Spleen (tissue), 11 donors: ENCODE results near the gene LRRC4B. TPM values are rescaled to one million over a fixed set of nuclear protein-coding genes. Genes with fewer than 3 reads are reported as not detected.

ENCODE experiments used
- DNase-seq: peaks from one replicate; pipeline ENCODE4 v3.0.0-alpha.2; 2020
- H3K27ac ChIP-seq, 8 donors: fragments of 200-600 bp; sonication (generic) in 7 of 8; 1 replicate in 4 of 8; 2 replicates in 4 of 8; pipeline versions ENCODE4 v1.5.0 to v1.8.0; 2016 to 2021; ENCODE audit warnings: inconsistent platforms in 4 of 8, mild to moderate bottlenecking in 4 of 8, moderate library complexity in 1 of 8
- H3K27me3 ChIP-seq, 7 donors: fragments of 200-600 bp; sonication (generic) in 6 of 7; replicated peaks in 1 of 7; 1 replicate in 4 of 7; 2 replicates in 3 of 7; pipeline versions ENCODE4 v1.5.0 to v1.8.0; 2016 to 2021; ENCODE audit warnings: inconsistent platforms in 3 of 7, mild to moderate bottlenecking in 1 of 7
- H3K36me3 ChIP-seq, 6 donors: fragments of 200-600 bp; sonication (generic) in 5 of 6; 1 replicate in 4 of 6; 2 replicates in 2 of 6; pipeline versions ENCODE4 v1.5.0 to v1.8.0; 2016 to 2021; ENCODE audit warnings: inconsistent platforms in 2 of 6
- H3K4me1 ChIP-seq, 6 donors: fragments of 200-600 bp; sonication (generic) in 5 of 6; 1 replicate in 3 of 6; 2 replicates in 3 of 6; pipeline versions ENCODE4 v1.5.0 to v1.8.0; 2016 to 2021; ENCODE audit warnings: inconsistent platforms in 3 of 6
- H3K4me3 ChIP-seq, 8 donors: fragments of 200-600 bp; sonication (generic) in 7 of 8; 1 replicate in 4 of 8; 2 replicates in 4 of 8; pipeline versions ENCODE4 v1.5.0 to v1.8.0; 2016 to 2021; ENCODE audit warnings: inconsistent platforms in 4 of 8, mild to moderate bottlenecking in 4 of 8, moderate library complexity in 2 of 8
- H3K9me3 ChIP-seq, 8 donors: fragments of 200-600 bp; sonication (generic) in 7 of 8; 1 replicate in 4 of 8; 2 replicates in 4 of 8; pipeline versions ENCODE4 v1.5.0 to v1.8.0; 2016 to 2021; ENCODE audit warnings: inconsistent platforms in 4 of 8
- CTCF ChIP-seq, 11 experiments: fragments of 200-600 bp in 7 of 11; fragments of 450-650 bp in 4 of 11; sonication (generic) in 4 of 11; IDR thresholded peaks in 8 of 11; conservative IDR thresholded peaks in 3 of 11; 1 replicate in 7 of 11; 2 replicates in 4 of 11; pipeline versions ENCODE4 v1.4.0 to v1.8.0; 2016 to 2021; ENCODE audit warnings: antibody characterized with exemption in 11 of 11, inconsistent platforms in 4 of 11, mild to moderate bottlenecking in 1 of 11
- POLR2A ChIP-seq, 3 donors: fragments of 450-650 bp; IDR thresholded peaks; one replicate each; pipeline ENCODE4 v1.5.1; 2017; ENCODE audit warnings: antibody characterized with exemption in 3 of 3, mild to moderate bottlenecking in 1 of 3
- POLR2AphosphoS5 ChIP-seq, 3 donors: sonication (generic); formaldehyde crosslinking; IDR thresholded peaks; one replicate each; pipeline ENCODE4 v1.5.1; 2017; ENCODE audit warnings: antibody characterized with exemption in 3 of 3
- WGBS, 5 donors: extraction: QIAGEN DNeasy Blood & Tissue Kit in 3 of 5; methylation state at CpG; one replicate each; pipeline versions ENCODE4 v1.1.5 to v1.1.7; 2013 to 2018; 5-methylcytosine and 5-hydroxymethylcytosine counted together
- intact Hi-C: fragments of 100-400 bp; cut with DNase I; formaldehyde crosslinking; loops from one replicate; pipeline ENCODE4 v1.15.0; 2023; ENCODE audit warnings: low total_unique reads
- polyA plus RNA-seq, 3 donors: library from polyadenylated mRNA; stranded (reverse); fragments of 200-250 nt; gene quantifications; one replicate each; pipeline ENCODE4 v1.2.1, GENCODE V29; 2013
- total RNA-seq, 7 donors: library from RNA; depleted of rRNA in 3 of 7; stranded (reverse); fragments of >200 nt in 3 of 7; fragmentation: NEBNext Ultra II Directional in 4 of 7; extraction: Animal tissue kit (Norgen Biotek cat#: 25700) in 4 of 7; gene quantifications; one replicate each; pipeline versions ENCODE4 v1.1.0 to v1.2.1, GENCODE V29; 2016 to 2021
- donor health status: healthy with polysubstance abuse.
- donor health status: DM: no; HTN: no; CAD: no; lungs with moderate emphysema.
- donor health status: DM: no; HTN: no; CAD: no.
- donor health status: Bipolar disorder and iron deficiency.
- donor health status: healthy.
- donor health status: DM: no; HTN: no; CAD: no.
- donor health status: DM: yes; HTN: yes; CAD: no.

Gene LRRC4B
- total and polyA plus RNA-seq, 10 donors: 0.20 to 2.3 (median 0.97) TPM

GRCh38 chr19:50564229-50565105 lies 3.8 kb downstream of the LRRC4B start:
- TF ChIP-seq POLR2AphosphoS5 (IDR thresholded peaks at IDR 0.05) (no peak), POLR2A (IDR thresholded peaks at IDR 0.05) (no peak), CTCF (IDR thresholded peaks at IDR 0.05 in 8 of 11, conservative IDR thresholded peaks at IDR 0.05 in 3 of 11) (no peak)
- 50 to 64% (median 60%) methylated on average over 20 to 22 of the region's 22 CpGs for WGBS, 5 donors
- Histone ChIP-seq H3K36me3 (no peaks in the 10 kb centered on the region), H3K9me3 (no peaks in the 10 kb centered on the region), H3K4me3 (no peak overlapping the region), H3K4me1 (peaks cover 0 to 24% (median 14%) of the 10 kb centered on the region in 6 donors), H3K27ac (no peak overlapping the region), H3K27me3 (peaks cover 2 to 99% (median 56%) of the 10 kb centered on the region in 7 donors)
- no peak for DNase-seq
- intact Hi-C loops: no loop called here

GRCh38 chr19:50563597-50563996 lies 4.6 kb downstream of the LRRC4B start:
- Histone ChIP-seq H3K4me3 (no peak overlapping the region), H3K4me1 (peaks cover 0 to 24% (median 14%) of the 10 kb centered on the region in 6 donors), H3K9me3 (no peaks in the 10 kb centered on the region), H3K27ac (no peak overlapping the region), H3K27me3 (peaks cover 2 to 99% (median 56%) of the 10 kb centered on the region in 7 donors), H3K36me3 (no peaks in the 10 kb centered on the region)
- 52 to 67% (median 61%) methylated on average over 5 to 6 of the region's 6 CpGs for WGBS, 5 donors
- no peak for TF ChIP-seq POLR2A (IDR thresholded peaks at IDR 0.05)
- no peak for TF ChIP-seq CTCF (IDR thresholded peaks at IDR 0.05 in 8 of 11, conservative IDR thresholded peaks at IDR 0.05 in 3 of 11)
- TF ChIP-seq POLR2AphosphoS5 (IDR thresholded peaks at IDR 0.05): no peak
- intact Hi-C loops: no loop called here
- no peak for DNase-seq

- peaks cover 2 to 99% (median 53%) of the 10 kb centered on the region in 7 donors for H3K27me3 ChIP-seq
- WGBS, 5 donors: 81 to 93% (median 84%) methylated on average over 3 to 9 of the region's 9 CpGs
Observed at GRCh38 chr19:50562996-50563395, 5.2 kb downstream of the LRRC4B start.

More at GRCh38 chr19:50562996-50563395, 5.2 kb downstream of the LRRC4B start:
- no peak for DNase-seq
- no peaks in the 10 kb centered on the region for H3K9me3 ChIP-seq
- peaks cover 0 to 24% (median 14%) of the 10 kb centered on the region in 6 donors for H3K4me1 ChIP-seq
- no peak overlapping the region for H3K27ac ChIP-seq
- TF ChIP-seq POLR2A (IDR thresholded peaks at IDR 0.05) (no peak), POLR2AphosphoS5 (IDR thresholded peaks at IDR 0.05) (no peak), CTCF (IDR thresholded peaks at IDR 0.05 in 8 of 11, conservative IDR thresholded peaks at IDR 0.05 in 3 of 11) (no peak)
- no peak overlapping the region for H3K4me3 ChIP-seq
- intact Hi-C loops: no loop called here
- H3K36me3 ChIP-seq: no peaks in the 10 kb centered on the region
